HepG2 (cell line): ENCODE measurements around the gene BGN. TPM values are rescaled to one million over a fixed set of nuclear protein-coding genes. Genes with fewer than 3 reads are reported as not detected.
A peak's percentile ranks its signal among the peaks of the same experiment; 100 is the strongest.

Source experiments
- ARNT2 ChIP-seq: sonication (generic); formaldehyde crosslinking; IDR thresholded peaks from 2 replicates; pipeline ENCODE4 v1.8.0; 2022; ENCODE audit warnings: mild to moderate bottlenecking, low read depth, missing genetic modification reagents, moderate library complexity
- CAMTA2 ChIP-seq: sonication (generic); formaldehyde crosslinking; IDR thresholded peaks from 2 replicates; pipeline ENCODE4 v1.4.0; 2020; ENCODE audit warnings: mild to moderate bottlenecking, missing genetic modification reagents, borderline replicate concordance
- CBFB ChIP-seq: sonication (generic); formaldehyde crosslinking; IDR thresholded peaks from 2 replicates; pipeline ENCODE4 v1.4.0; 2020; ENCODE audit warnings: missing genetic modification reagents
- FOXK2 ChIP-seq: fragments of 450-650 bp; IDR thresholded peaks from 2 replicates; pipeline ENCODE4 v1.6.1; 2016
- MXD4 ChIP-seq: IDR thresholded peaks from 2 replicates; pipeline ENCODE4 v1.6.1; 2016; ENCODE audit warnings: mild to moderate bottlenecking, missing biosample characterization, missing genetic modification reagents
- NFATC3 ChIP-seq: sonication (generic); formaldehyde crosslinking; IDR thresholded peaks from 2 replicates; pipeline ENCODE4 v1.5.1; 2020; ENCODE audit warnings: mild to moderate bottlenecking, missing genetic modification reagents
- PATZ1 ChIP-seq: sonication (generic); formaldehyde crosslinking; IDR thresholded peaks from 2 replicates; pipeline ENCODE4 v1.4.0; 2020; ENCODE audit warnings: missing genetic modification reagents
- PHF8 ChIP-seq: sonication (generic); formaldehyde crosslinking; IDR thresholded peaks from 2 replicates; pipeline ENCODE4 v1.5.0; 2020; ENCODE audit warnings: missing genetic modification reagents
- POGK ChIP-seq: sonication (generic); formaldehyde crosslinking; conservative IDR thresholded peaks from 2 replicates; pipeline ENCODE4 v1.8.0; 2022; ENCODE audit warnings: mild to moderate bottlenecking, moderate library complexity, missing genetic modification reagents
- POLR2G ChIP-seq: fragments of 200-400 bp; formaldehyde crosslinking; IDR thresholded peaks from 2 replicates; pipeline ENCODE4 v1.6.1; 2018; ENCODE audit warnings: mild to moderate bottlenecking, low read depth, low read length, moderate library complexity
- SRSF1 ChIP-seq: fragments of 200-400 bp; formaldehyde crosslinking; optimal IDR thresholded peaks from 2 replicates; pipeline ENCODE3; 2017; ENCODE audit warnings: mild to moderate bottlenecking, low read depth, low read length, moderate library complexity
- TBX3 ChIP-seq: fragments of 450-650 bp; IDR thresholded peaks from 2 replicates; pipeline ENCODE4 v1.6.1; 2017; ENCODE audit warnings: antibody characterized with exemption, mild to moderate bottlenecking, inconsistent platforms, borderline replicate concordance
- ZBTB7B ChIP-seq: sonication (generic); formaldehyde crosslinking; IDR thresholded peaks from 2 replicates; pipeline ENCODE4 v1.4.0; 2020; ENCODE audit warnings: missing genetic modification reagents
- ZKSCAN1 ChIP-seq: fragments of 150-350 bp; IDR thresholded peaks from 2 replicates; pipeline ENCODE4 v1.6.1; 2014; ENCODE audit warnings: low read length
- ZKSCAN5 ChIP-seq: sonication (generic); formaldehyde crosslinking; IDR thresholded peaks from 2 replicates; pipeline ENCODE4 v1.5.1; 2020; ENCODE audit warnings: mild to moderate bottlenecking, missing genetic modification reagents
- ZNF263 ChIP-seq: sonication (generic); formaldehyde crosslinking; IDR thresholded peaks from 2 replicates; pipeline ENCODE4 v1.4.0; 2020; ENCODE audit warnings: missing genetic modification reagents
- ZNF280D ChIP-seq: sonication (generic); formaldehyde crosslinking; IDR thresholded peaks from 2 replicates; pipeline ENCODE4 v1.5.1; 2020; ENCODE audit warnings: mild to moderate bottlenecking, missing genetic modification reagents
- ZNF281 ChIP-seq: sonication (generic); formaldehyde crosslinking; IDR thresholded peaks from 2 replicates; pipeline ENCODE4 v1.4.0; 2020; ENCODE audit warnings: missing genetic modification reagents, borderline replicate concordance
- ZNF292 ChIP-seq: sonication (generic); formaldehyde crosslinking; IDR thresholded peaks from 2 replicates; pipeline ENCODE4 v1.8.1; 2022; ENCODE audit warnings: mild to moderate bottlenecking, low read depth, missing genetic modification reagents, borderline replicate concordance
- ZNF672 ChIP-seq: sonication (generic); formaldehyde crosslinking; IDR thresholded peaks from 2 replicates; pipeline ENCODE4 v1.8.1; 2022; ENCODE audit warnings: missing genetic modification reagents
- ZNF674 ChIP-seq: sonication (generic); formaldehyde crosslinking; IDR thresholded peaks from 2 replicates; pipeline ENCODE4 v1.5.0; 2020; ENCODE audit warnings: low read depth, mild to moderate bottlenecking, missing genetic modification reagents
- ZNF841 ChIP-seq: sonication (generic); formaldehyde crosslinking; IDR thresholded peaks from 2 replicates; pipeline ENCODE4 v1.8.1; 2023; ENCODE audit warnings: missing genetic modification reagents, borderline replicate concordance
- polyA plus RNA-seq, 8 experiments: library from polyadenylated mRNA; depleted of rRNA in 3 of 8; stranded (reverse) in 7 of 8; unstranded in 1 of 8; fragments of >200 nt; fragmentation: Illumina TruSeq in 4 of 8; extraction: Trizol in 4 of 8; gene quantifications; 2 replicates each; pipeline versions ENCODE4 v1.2.1 to v1.2.3, GENCODE V29; 2011 to 2016; ENCODE audit warnings: low read depth in 4 of 8, missing spikeins in 1 of 8, mixed read lengths in 1 of 8; ENCODE audit not compliant: insufficient read depth in 1 of 8
- total RNA-seq, 5 experiments: library from RNA; depleted of rRNA; stranded (reverse); fragments of >200 nt; fragmentation: Illumina TruSeq; extraction: Trizol; gene quantifications; 2 replicates each; pipeline ENCODE4 v1.2.3, GENCODE V29; 2016; ENCODE audit warnings: low read depth in 1 of 5

The BGN gene
- total and polyA plus RNA-seq, 2 of the 13 experiments (the other 11 are each of a cell fraction or from before 2014, with no cell fraction given), result 0.18 to 0.63 TPM

- no peak for TF ChIP-seq ZNF292 (CRISPR knock-in tag)
- TF ChIP-seq TBX3, result no peak
- TF ChIP-seq MXD4 (CRISPR knock-in tag), result peak; percentile 56; the same call in 1 of the 2 replicates
- no peak for TF ChIP-seq POLR2G
- no peak for TF ChIP-seq ZNF280D (CRISPR knock-in tag)
- no peak for TF ChIP-seq ZNF674 (CRISPR knock-in tag)
- TF ChIP-seq ZBTB7B (CRISPR knock-in tag), result no peak
- TF ChIP-seq ZKSCAN1, result no peak
- peak; percentile 42 for TF ChIP-seq SRSF1
- no peak for TF ChIP-seq ZNF281 (CRISPR knock-in tag)
- no peak for TF ChIP-seq ZNF841 (CRISPR knock-in tag)
- TF ChIP-seq ZNF672 (CRISPR knock-in tag), result no peak
- no peak for TF ChIP-seq POGK
- 0 out of 2 replicates have a peak, but pooled peaks have one; percentile 21 for TF ChIP-seq PHF8
- TF ChIP-seq NFATC3 (CRISPR knock-in tag), result no peak
- no peak for TF ChIP-seq CBFB (CRISPR knock-in tag)
- no peak for TF ChIP-seq FOXK2
- no peak for TF ChIP-seq CAMTA2
- TF ChIP-seq ZKSCAN5 (CRISPR knock-in tag), result no peak
- TF ChIP-seq ZNF263 (CRISPR knock-in tag), result no peak
- no peak for TF ChIP-seq ARNT2 (CRISPR knock-in tag)
- TF ChIP-seq PATZ1 (CRISPR knock-in tag), result no peak
Observed at GRCh38 chrX:153469811-153470410, 24.9 kb upstream of the BGN start (continued).
